Left colon (tissue), 2 donors: Measurements from ENCODE around the gene IFT81. TPM values are rescaled to one million over a fixed set of nuclear protein-coding genes. Genes with fewer than 3 reads are reported as not detected.
"Not testable (repeated sequence)": the region's sequence is repeated elsewhere in the genome, so short reads cannot be mapped to it uniquely, and the experiment has no call there.

Experiments
- ATAC-seq: fragments of 200-7000 bp; cut with Tn5 transposase; one replicate; pipeline ENCODE4 v1.9.1; 2020; ENCODE audit warnings: mild to moderate bottlenecking, moderate library complexity
- DNase-seq, 2 donors: peaks; one replicate each; pipeline ENCODE4 v3.0.0-alpha.2; 2020
- intact Hi-C, 2 donors: fragments of 100-400 bp; cut with DNase I in 1 of 2; cut with micrococcal nuclease in 1 of 2; formaldehyde crosslinking; loops; one replicate each; pipeline versions ENCODE4 v1.11.2 to v1.14.0; 2022; cut with DNase I, micrococcal nuclease
- total RNA-seq, 2 donors: library from RNA; stranded (reverse); fragmentation: NEBNext Ultra II Directional; extraction: Animal tissue kit (Norgen Biotek cat#: 25700); gene quantifications; one replicate each; pipeline ENCODE4 v1.2.1, GENCODE V29; 2021
- donor health status: DM: no; HTN: no; CAD: no.
- donor health status: DM: yes; HTN: yes; CAD: no.

The IFT81 gene
- total RNA-seq, 2 donors from 2014 or later, result 4.8 to 5.1 TPM

GRCh38 chr12:110255890-110256456, 131.8 kb downstream of the IFT81 start:
- DNase-seq, intact Hi-C loops, ATAC-seq: not testable (repeated sequence)

GRCh38 chr12:110256780-110257431, 132.7 kb downstream of the IFT81 start:
- ATAC-seq (peak; percentile 47), DNase-seq (no peak)
- intact Hi-C loops, result no loop called here

GRCh38 chr12:110258466-110258865, 134.3 kb downstream of the IFT81 start:
- intact Hi-C loops, result no loop called here
- DNase-seq (no peak), ATAC-seq (no peak)

GRCh38 chr12:110262442-110263388, 138.6 kb downstream of the IFT81 start:
- no peak for DNase-seq
- no peak for ATAC-seq
- intact Hi-C loops, result no loop called here

GRCh38 chr12:110266381-110266960, 142.3 kb downstream of the IFT81 start:
- DNase-seq (no peak), ATAC-seq (no peak)
- intact Hi-C loops, result no loop called here

GRCh38 chr12:110266980-110267620, 142.9 kb downstream of the IFT81 start:
- intact Hi-C loops, result no loop called here
- DNase-seq, result no peak

More at GRCh38 chr12:110266980-110267620, 142.9 kb downstream of the IFT81 start:
- ATAC-seq, result no peak

Other genes with a start within 250 kb of the IFT81 start
- gene GLTP, start 243.8 kb upstream of the IFT81 start, total RNA-seq, result 100 to 1,000 TPM in 1 of 2 donors, 10 to 100 TPM in 1; 95.0 to 128 TPM
- gene TCHP, start 224.1 kb upstream of the IFT81 start, total RNA-seq, result 10 to 100 TPM; 15.0 to 17.2 TPM
- 10 to 100 TPM; 29.0 to 31.4 TPM for gene GIT2, start 128.0 kb upstream of the IFT81 start, total RNA-seq
- 10 to 100 TPM; 65.3 to 68.3 TPM for gene ANKRD13A, start 124.9 kb upstream of the IFT81 start, total RNA-seq
- gene C12orf76, start 75.8 kb upstream of the IFT81 start, total RNA-seq, result 1 to 10 TPM; 5.5 to 7.8 TPM
- 100 to 1,000 TPM; 248 to 279 TPM for gene ATP2A2, start 156.9 kb downstream of the IFT81 start, total RNA-seq